Measurements from ENCODE around the gene CRIP2.

Gene CRIP2

DNA sequence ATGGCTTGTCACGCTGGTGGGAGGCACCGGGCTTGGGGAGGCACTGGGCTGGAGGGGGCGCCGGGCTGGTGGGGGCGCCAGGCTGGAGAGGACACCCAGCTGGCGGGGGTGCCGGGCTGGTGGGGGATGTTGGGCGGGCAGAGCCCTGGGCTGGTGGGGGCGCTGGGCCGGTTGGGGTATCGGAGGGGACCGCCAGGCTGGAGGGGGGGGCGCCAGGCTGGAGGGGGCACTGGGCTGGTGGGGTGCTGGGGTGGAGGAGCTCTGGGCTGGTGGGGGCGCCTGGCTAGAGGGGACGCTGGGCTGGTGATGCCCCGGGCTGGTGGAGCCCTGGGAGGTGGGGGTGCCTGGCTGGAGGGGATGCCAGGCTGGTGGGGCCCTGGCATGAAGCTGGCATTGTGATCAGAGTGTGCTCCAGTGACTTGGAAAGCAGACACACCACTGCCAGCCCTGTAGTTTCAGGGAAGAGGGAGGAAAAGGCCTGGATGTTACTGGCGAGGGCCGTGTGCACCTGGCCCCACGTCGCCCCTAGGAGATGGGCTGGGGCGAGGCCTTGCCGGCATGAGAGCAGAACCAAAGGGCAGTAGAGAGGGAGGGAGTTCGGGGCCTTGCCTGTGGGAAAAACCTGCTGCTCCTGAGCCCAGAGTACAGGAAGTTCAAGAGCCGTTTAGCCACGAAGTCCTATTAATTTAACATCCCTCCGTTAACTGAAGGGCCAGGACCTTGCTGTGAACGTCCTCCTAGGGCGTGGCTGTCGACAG is 29.5 kb downstream of the CRIP2 start:
- no peak for TF ChIP-seq CTCF (IDR thresholded peaks at IDR 0.05; ENCODE audit: control insufficient read depth, insufficient read depth, low read depth, low read length, missing control alignments)
- no peak for DNase-seq (ENCODE audit: low read depth)
- H3K4me3 ChIP-seq (ENCODE audit: control insufficient read depth, low read depth, low read length) = no peak overlapping the region

DNA sequence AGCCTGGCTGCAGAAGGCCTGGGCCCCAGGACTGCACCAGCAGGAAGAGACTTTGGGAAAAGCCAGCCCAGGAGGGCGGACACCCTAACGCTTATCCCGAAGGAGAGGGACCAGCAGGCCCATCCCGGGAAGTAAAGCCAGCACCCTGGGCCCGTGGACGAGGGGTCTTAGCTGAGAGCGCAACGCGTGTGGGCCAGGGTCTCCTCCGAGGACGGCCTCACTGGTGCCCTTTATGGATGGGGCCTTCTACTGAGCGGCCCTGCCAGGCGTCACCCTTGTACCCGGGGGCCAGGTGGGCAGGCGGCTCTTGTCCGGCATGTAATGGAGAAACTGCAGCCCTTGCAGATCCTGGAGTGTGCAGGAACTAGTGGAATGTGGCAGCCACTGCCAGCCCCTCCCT is 30.5 kb downstream of the CRIP2 start:
- no peak overlapping the region for H3K4me3 ChIP-seq (ENCODE audit: control insufficient read depth, low read depth, low read length)
- DNase-seq (ENCODE audit: low read depth) = no peak

DNA sequence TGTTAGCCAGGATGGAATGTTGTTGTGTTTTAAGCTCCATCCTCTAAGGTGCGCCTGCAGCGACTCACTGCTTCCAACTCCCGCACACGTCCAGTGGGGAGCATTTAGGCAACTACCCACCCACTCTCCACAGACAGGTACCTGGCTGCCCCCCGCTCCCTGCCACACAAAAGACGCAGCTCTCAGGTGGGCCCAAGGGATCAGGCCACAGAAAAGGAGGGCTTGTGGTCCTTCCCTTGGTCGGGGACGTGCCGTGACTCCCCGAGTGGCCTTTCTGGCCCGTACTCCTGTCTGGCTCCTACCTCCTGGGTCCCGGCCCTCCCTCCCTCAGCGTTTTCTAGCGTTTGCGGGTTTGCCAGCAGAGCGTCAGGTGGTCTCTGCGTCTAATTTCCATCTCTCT is 32.6 kb downstream of the CRIP2 start:
- no peak for DNase-seq (ENCODE audit: low read depth)
- H3K4me3 ChIP-seq (ENCODE audit: control insufficient read depth, low read depth, low read length) = no peak overlapping the region
- no peak for TF ChIP-seq CTCF (IDR thresholded peaks at IDR 0.05; ENCODE audit: control insufficient read depth, insufficient read depth, low read depth, low read length, missing control alignments)

More for the DNA sequence above, 30.5 kb downstream of the CRIP2 start:
- TF ChIP-seq CTCF (IDR thresholded peaks at IDR 0.05; ENCODE audit: control insufficient read depth, insufficient read depth, low read depth, low read length, missing control alignments) = no peak

GRCh38 chr14:105508069-105508468 is 33.4 kb downstream of the CRIP2 start:
- no peak for DNase-seq (ENCODE audit: low read depth)
- no peak for TF ChIP-seq CTCF (IDR thresholded peaks at IDR 0.05; ENCODE audit: control insufficient read depth, insufficient read depth, low read depth, low read length, missing control alignments)

DNA sequence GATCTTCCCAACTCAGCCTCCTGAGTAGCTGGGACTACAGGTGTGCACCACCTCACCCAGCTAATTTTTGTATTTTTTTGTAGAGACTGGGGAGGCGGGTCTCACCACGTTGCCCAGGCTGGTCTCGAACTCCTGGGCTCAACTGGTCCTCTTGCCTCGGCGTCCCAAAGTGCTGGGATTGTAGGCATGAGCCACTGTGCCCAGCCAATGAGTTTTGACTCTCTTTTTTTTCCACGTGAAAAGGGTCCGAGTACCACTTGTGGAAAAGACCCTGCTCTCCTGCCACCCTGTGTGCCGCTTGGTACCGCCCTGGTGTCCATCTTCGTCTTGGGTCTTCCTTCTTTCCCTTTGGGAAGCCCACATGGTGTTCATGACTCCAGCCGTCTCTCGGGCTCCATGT is 34.0 kb downstream of the CRIP2 start:
- no peak overlapping the region for H3K4me3 ChIP-seq (ENCODE audit: control insufficient read depth, low read depth, low read length)
- DNase-seq (ENCODE audit: low read depth) = no peak
- no peak for TF ChIP-seq CTCF (IDR thresholded peaks at IDR 0.05; ENCODE audit: control insufficient read depth, insufficient read depth, low read depth, low read length, missing control alignments)

More at GRCh38 chr14:105508069-105508468, 33.4 kb downstream of the CRIP2 start:
- H3K4me3 ChIP-seq (ENCODE audit: control insufficient read depth, low read depth, low read length) = no peak overlapping the region

GRCh38 chr14:105517096-105517495 is 42.5 kb downstream of the CRIP2 start:
- H3K4me3 ChIP-seq (ENCODE audit: control insufficient read depth, low read depth, low read length) = no peak overlapping the region
- no peak for TF ChIP-seq CTCF (IDR thresholded peaks at IDR 0.05; ENCODE audit: control insufficient read depth, insufficient read depth, low read depth, low read length, missing control alignments)
- no peak for DNase-seq (ENCODE audit: low read depth)
